IPS-NIHi7 (cell line): ENCODE data around the gene HOPX.
A peak's percentile ranks its signal among the peaks of the same experiment; 100 is the strongest.
"Not testable (repeated sequence)": the region's sequence is repeated elsewhere in the genome, so short reads cannot be mapped to it uniquely, and the experiment has no call there.

Experiments
- DNase-seq: peaks from one replicate; pipeline ENCODE4 v3.0.0; 2012; ENCODE audit warnings: mixed read lengths; ENCODE audit errors: extremely low spot score

Gene HOPX

GRCh38 chr4:56681158-56681852, at the start of gene HOPX:
TSS of gene HOPX (minus strand) at chr4:56681296. CDS start at chr4:56657816, 23,480 bp downstream.
- DNase-seq = no peak

- no peak for DNase-seq
Observed at GRCh38 chr4:56730097-56730496, 49.0 kb upstream of the HOPX start.

- DNase-seq = no peak
Observed at GRCh38 chr4:56728512-56728911, 47.4 kb upstream of the HOPX start.

GRCh38 chr4:56727150-56727549, 46.1 kb upstream of the HOPX start:
- peak; percentile 61 for DNase-seq

GRCh38 chr4:56726593-56726992, 45.5 kb upstream of the HOPX start:
- DNase-seq = not testable (repeated sequence)

- no peak for DNase-seq
Observed at GRCh38 chr4:56723659-56724230, 42.6 kb upstream of the HOPX start.

GRCh38 chr4:56723201-56723605, 42.1 kb upstream of the HOPX start:
- DNase-seq = no peak

GRCh38 chr4:56708146-56708545, 27.1 kb upstream of the HOPX start:
- no peak for DNase-seq

- DNase-seq = no peak
Observed at GRCh38 chr4:56705966-56706365, 24.9 kb upstream of the HOPX start.

GRCh38 chr4:56705334-56705733, 24.2 kb upstream of the HOPX start:
- no peak for DNase-seq

GRCh38 chr4:56704089-56704871, 23.2 kb upstream of the HOPX start:
- DNase-seq = no peak

GRCh38 chr4:56703378-56703777, 22.3 kb upstream of the HOPX start:
- no peak for DNase-seq

GRCh38 chr4:56701644-56702043, 20.5 kb upstream of the HOPX start:
- DNase-seq = no peak

- DNase-seq = no peak
Observed at GRCh38 chr4:56701161-56701480, 20.0 kb upstream of the HOPX start.

GRCh38 chr4:56699537-56700105, 18.5 kb upstream of the HOPX start:
- DNase-seq = no peak

GRCh38 chr4:56698329-56698728, 17.2 kb upstream of the HOPX start:
- no peak for DNase-seq

GRCh38 chr4:56696056-56696455, 15.0 kb upstream of the HOPX start:
- no peak for DNase-seq

GRCh38 chr4:56693476-56693875, 12.4 kb upstream of the HOPX start:
- not testable (repeated sequence) for DNase-seq

GRCh38 chr4:56692576-56692975, 11.5 kb upstream of the HOPX start:
- no peak for DNase-seq

- DNase-seq = no peak
Observed at GRCh38 chr4:56691425-56691824, 10.3 kb upstream of the HOPX start.

GRCh38 chr4:56690393-56690792, 9.3 kb upstream of the HOPX start:
- DNase-seq = no peak

- DNase-seq = no peak
Observed at GRCh38 chr4:56689201-56689969, 8.3 kb upstream of the HOPX start.
